Mesenchymal stem cell (in vitro differentiated cells and primary cell): Measurements from ENCODE around the gene MBD2.
"Not testable (repeated sequence)": the region's sequence is repeated elsewhere in the genome, so short reads cannot be mapped to it uniquely, and the experiment has no call there.

Experiments
- DNase-seq: peaks from one replicate; pipeline ENCODE4 v3.0.0-alpha.2; 2013
- H2AFZ ChIP-seq: one replicate; pipeline ENCODE4 v1.6.1; 2013; ENCODE audit warnings: low read depth, mild to moderate bottlenecking, control low read depth, inconsistent platforms, low read length, moderate library complexity
- H2AK5ac ChIP-seq: 2 replicates; pipeline ENCODE4 v1.6.1; 2013; ENCODE audit warnings: low read length, moderate library complexity, mild to moderate bottlenecking, inconsistent platforms; ENCODE audit not compliant: severe bottlenecking
- H2BK120ac ChIP-seq: one replicate; pipeline ENCODE4 v1.6.1; 2013; ENCODE audit warnings: low read depth, mild to moderate bottlenecking, inconsistent platforms, low read length, moderate library complexity
- H2BK12ac ChIP-seq, 2 experiments: one replicate each; pipeline ENCODE4 v1.6.1; 2013; ENCODE audit warnings: inconsistent platforms in 2 of 2, low read length in 2 of 2, mild to moderate bottlenecking in 2 of 2, moderate library complexity in 2 of 2, control low read depth in 1 of 2
- H2BK15ac ChIP-seq: one replicate; pipeline ENCODE4 v1.6.1; 2013; ENCODE audit warnings: mild to moderate bottlenecking, low read depth, inconsistent platforms; ENCODE audit not compliant: poor library complexity, severe bottlenecking
- H2BK5ac ChIP-seq: 2 replicates; pipeline ENCODE4 v1.6.1; 2013; ENCODE audit warnings: low read depth, mild to moderate bottlenecking, low read length, control low read depth, inconsistent platforms; ENCODE audit not compliant: poor library complexity, severe bottlenecking
- H3K14ac ChIP-seq, 2 experiments: one replicate each; pipeline ENCODE4 v1.6.1; 2013; ENCODE audit warnings: inconsistent platforms in 2 of 2, low read length in 2 of 2, control low read depth in 1 of 2, mild to moderate bottlenecking in 1 of 2, moderate library complexity in 1 of 2
- H3K18ac ChIP-seq, 2 experiments: one replicate each; pipeline ENCODE4 v1.6.1; 2013; ENCODE audit warnings: inconsistent platforms in 2 of 2, low read length in 2 of 2, control low read depth in 1 of 2, low read depth in 1 of 2, mild to moderate bottlenecking in 1 of 2
- H3K23ac ChIP-seq, 2 experiments: one replicate each; pipeline ENCODE4 v1.6.1; 2013; ENCODE audit warnings: inconsistent platforms in 2 of 2, low read length in 2 of 2, mild to moderate bottlenecking in 2 of 2, moderate library complexity in 2 of 2, control low read depth in 1 of 2
- H3K27ac ChIP-seq: 2 replicates; pipeline ENCODE4 v1.5.1; 2013; ENCODE audit warnings: mild to moderate bottlenecking, moderate library complexity, low read length, control low read depth, inconsistent platforms; ENCODE audit not compliant: poor library complexity, severe bottlenecking
- H3K27me3 ChIP-seq, 2 experiments: 2 replicates each; pipeline versions ENCODE4 v1.6.1 to v1.7.0; 2013; ENCODE audit warnings: low read length in 2 of 2, mild to moderate bottlenecking in 2 of 2, moderate library complexity in 2 of 2, control low read depth in 1 of 2, inconsistent platforms in 1 of 2; ENCODE audit not compliant: control insufficient read depth in 1 of 2, insufficient read depth in 1 of 2
- H3K36me3 ChIP-seq, 2 experiments: 2 replicates each; pipeline versions ENCODE4 v1.6.1 to v1.7.0; 2013; ENCODE audit warnings: low read length in 2 of 2, control low read depth in 1 of 2, inconsistent platforms in 1 of 2, low read depth in 1 of 2, mild to moderate bottlenecking in 1 of 2; ENCODE audit not compliant: insufficient read depth in 2 of 2, control insufficient read depth in 1 of 2
- H3K4ac ChIP-seq, 2 experiments: one replicate each; pipeline ENCODE4 v1.6.1; 2013; ENCODE audit warnings: inconsistent platforms in 2 of 2, low read length in 2 of 2, mild to moderate bottlenecking in 2 of 2, moderate library complexity in 2 of 2, control low read depth in 1 of 2, low read depth in 1 of 2
- H3K4me1 ChIP-seq: 2 replicates; pipeline ENCODE4 v1.6.1; 2013; ENCODE audit warnings: low read depth, low read length, control low read depth; ENCODE audit not compliant: control insufficient read depth, insufficient read depth
- H3K4me2 ChIP-seq: 2 replicates; pipeline ENCODE4 v1.6.1; 2013; ENCODE audit warnings: low read length, mild to moderate bottlenecking, inconsistent platforms; ENCODE audit not compliant: poor library complexity, severe bottlenecking
- H3K4me3 ChIP-seq, 2 experiments: 2 replicates each; pipeline versions ENCODE4 v1.5.1 to v1.7.0; 2013; ENCODE audit warnings: low read length in 2 of 2, mild to moderate bottlenecking in 2 of 2, control low read depth in 1 of 2, low read depth in 1 of 2; ENCODE audit not compliant: insufficient read depth in 1 of 2
- H3K79me1 ChIP-seq: replicated peaks from 2 replicates; pipeline ENCODE4 v1.6.1; 2013; ENCODE audit warnings: mild to moderate bottlenecking, control low read depth, low read length, inconsistent platforms; ENCODE audit not compliant: poor library complexity, severe bottlenecking
- H3K9ac ChIP-seq: 2 replicates; pipeline ENCODE4 v1.7.0; 2013; ENCODE audit warnings: mild to moderate bottlenecking, low read length, moderate library complexity
- H3K9me3 ChIP-seq: 2 replicates; pipeline ENCODE4 v1.7.0; 2013; ENCODE audit warnings: mild to moderate bottlenecking, low read length; ENCODE audit not compliant: control insufficient read depth
- H4K8ac ChIP-seq: one replicate; pipeline ENCODE4 v1.6.1; 2013; ENCODE audit warnings: inconsistent platforms, mild to moderate bottlenecking, low read length, moderate library complexity
- H4K91ac ChIP-seq: one replicate; pipeline ENCODE4 v1.6.1; 2013; ENCODE audit warnings: mild to moderate bottlenecking, low read length, inconsistent platforms
- WGBS: methylation state at CpG from one replicate; pipeline ENCODE4 v1.1.7; 2013; ENCODE audit warnings: mixed read lengths; 5-methylcytosine and 5-hydroxymethylcytosine counted together

Gene MBD2

DNA sequence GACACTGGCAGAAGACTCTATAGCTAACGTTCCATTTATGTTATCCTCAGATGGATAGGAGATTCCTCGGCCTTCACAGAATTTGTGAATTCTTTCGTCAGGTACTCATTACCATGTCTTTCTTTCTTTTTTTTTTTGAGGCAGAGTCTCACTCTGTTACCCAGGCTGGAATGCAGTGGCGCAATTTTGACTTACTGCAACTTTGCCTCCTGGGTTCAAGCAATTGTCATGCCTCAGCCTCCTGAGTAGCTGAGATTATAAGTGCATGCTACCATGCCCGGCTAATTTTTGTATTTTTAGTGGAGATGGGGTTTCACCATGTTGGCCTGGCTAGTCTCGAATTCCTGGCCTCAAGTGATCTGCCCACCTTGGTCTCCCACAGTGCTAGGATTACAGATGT is 33.3 kb upstream of the MBD2 start:
- not testable (repeated sequence) for H3K18ac ChIP-seq, H3K9me3 ChIP-seq, H2BK5ac ChIP-seq, H3K23ac ChIP-seq, H4K8ac ChIP-seq, H3K9ac ChIP-seq, H4K91ac ChIP-seq, H3K14ac ChIP-seq, H3K36me3 ChIP-seq, H3K27ac ChIP-seq, DNase-seq, H3K79me1 ChIP-seq, H3K27me3 ChIP-seq, H2BK120ac ChIP-seq, H2AK5ac ChIP-seq, H3K4ac ChIP-seq, H3K4me1 ChIP-seq, H3K4me3 ChIP-seq, H3K4me2 ChIP-seq, H2BK12ac ChIP-seq, H2BK15ac ChIP-seq, H2AFZ ChIP-seq
- 73% methylated on average over 6 of the region's 6 CpGs for whole genome bisulfite sequencing

GRCh38 chr18:54257015-54257414 is 32.5 kb upstream of the MBD2 start:
- Histone ChIP-seq H2BK5ac (no peak overlapping the region), H3K79me1 (no peaks in the 10 kb centered on the region), H2BK120ac (no peak overlapping the region), H2AK5ac (no peak overlapping the region), H3K18ac (no peak overlapping the region), H4K8ac (no peak overlapping the region), H2AFZ (no peak overlapping the region), H3K27ac (no peak overlapping the region), H3K4me1 (peaks cover 4% of the 10 kb centered on the region), H2BK12ac (no peak overlapping the region), H3K9ac (no peak overlapping the region), H3K23ac (no peak overlapping the region), H4K91ac (no peak overlapping the region), H3K9me3 (no peaks in the 10 kb centered on the region), H3K4ac (no peak overlapping the region), H3K4me2 (no peak overlapping the region), H3K36me3 (no peaks in the 10 kb centered on the region), H3K4me3 (no peak overlapping the region), H3K27me3 (no peaks in the 10 kb centered on the region), H2BK15ac (no peak overlapping the region), H3K14ac (no peak overlapping the region)
- DNase-seq, result no peak
- WGBS, result 100% methylated on average over 2 of the region's 2 CpGs

- H3K79me1 ChIP-seq, result no peaks in the 10 kb centered on the region
- WGBS, result 87% methylated on average over 1 of the region's 1 CpG
These were observed 30.7 kb upstream of the MBD2 start for GRCh38 chr18:54255141-54255540.

DNA sequence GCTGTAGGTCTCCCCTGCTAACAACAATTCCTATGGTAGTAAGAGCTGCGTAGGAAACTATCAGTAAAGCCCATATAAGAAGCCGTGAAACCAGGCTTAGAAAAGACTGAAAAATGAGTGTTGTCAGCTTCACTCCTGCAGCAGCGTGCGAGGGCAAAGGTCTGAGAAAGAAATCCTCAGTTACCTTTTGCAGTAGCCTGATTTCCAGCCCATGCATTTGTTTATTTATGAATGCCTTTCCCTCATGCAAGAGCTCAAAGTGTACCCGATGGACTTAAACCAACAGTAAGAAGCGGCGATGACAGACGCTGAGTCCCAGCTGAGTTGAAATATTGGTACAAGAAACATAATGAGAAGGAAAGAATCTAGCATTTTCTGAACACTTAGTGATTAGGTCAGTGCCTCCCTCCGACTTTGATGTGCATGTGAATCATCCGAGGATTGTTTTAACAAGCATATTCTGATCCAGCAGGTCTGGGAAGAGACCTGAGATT is 29.8 kb upstream of the MBD2 start:
- Histone ChIP-seq H2BK5ac (no peak overlapping the region), H3K4me3 (peak overlapping the region in 1 of 2 experiments; percentile 40), H3K18ac (no peak overlapping the region), H3K4me2 (peak overlapping the region; percentile 39), H3K14ac (no peak overlapping the region), H2AK5ac (no peak overlapping the region), H3K9ac (peak overlapping the region; percentile 31), H3K9me3 (no peaks in the 10 kb centered on the region), H2AFZ (no peak overlapping the region), H3K36me3 (no peaks in the 10 kb centered on the region), H3K27ac (peak overlapping the region; percentile 38), H3K27me3 (no peaks in the 10 kb centered on the region), H2BK12ac (no peak overlapping the region), H3K4me1 (peaks cover 2% of the 10 kb centered on the region), H3K4ac (no peak overlapping the region), H2BK15ac (no peak overlapping the region), H2BK120ac (no peak overlapping the region), H4K91ac (no peak overlapping the region), H3K23ac (no peak overlapping the region), H3K79me1 (no peaks in the 10 kb centered on the region), H4K8ac (no peak overlapping the region)
- WGBS, result 54% methylated on average over 10 of the region's 10 CpGs
- peak; percentile 26 for DNase-seq

More at GRCh38 chr18:54255141-54255540, 30.7 kb upstream of the MBD2 start:
- no peak overlapping the region for H2BK12ac ChIP-seq
- H3K4me2 ChIP-seq, result no peak overlapping the region
- no peak overlapping the region for H3K4me3 ChIP-seq
- no peak overlapping the region for H3K27ac ChIP-seq
- no peak overlapping the region for H4K8ac ChIP-seq
- no peak overlapping the region for H4K91ac ChIP-seq
- no peak overlapping the region for H3K14ac ChIP-seq
- H3K4ac ChIP-seq, result no peak overlapping the region
- H3K36me3 ChIP-seq, result no peaks in the 10 kb centered on the region
- no peak overlapping the region for H2BK120ac ChIP-seq
- no peak overlapping the region for H3K23ac ChIP-seq
- DNase-seq, result no peak
- H3K9me3 ChIP-seq, result no peaks in the 10 kb centered on the region
- no peak overlapping the region for H3K9ac ChIP-seq
- H3K18ac ChIP-seq, result no peak overlapping the region
- H2BK15ac ChIP-seq, result no peak overlapping the region
- H2AK5ac ChIP-seq, result no peak overlapping the region
- peaks cover 2% of the 10 kb centered on the region for H3K4me1 ChIP-seq
- H3K27me3 ChIP-seq, result no peaks in the 10 kb centered on the region
- H2BK5ac ChIP-seq, result no peak overlapping the region
- no peak overlapping the region for H2AFZ ChIP-seq
